Liver (tissue), 9 donors: ENCODE results near the gene FAAH2. TPM values are rescaled to one million over a fixed set of nuclear protein-coding genes. Genes with fewer than 3 reads are reported as not detected.

Experiments
- DNase-seq: peaks from one replicate; pipeline ENCODE4 v3.0.0-alpha.2; 2017; ENCODE audit warnings: low spot score
- H3K27ac ChIP-seq, 2 donors: one replicate each; pipeline ENCODE4 v1.7.0; 2013; ENCODE audit warnings: inconsistent platforms in 2 of 2, low read length in 2 of 2, control low read depth in 1 of 2, low read depth in 1 of 2, mild to moderate bottlenecking in 1 of 2
- H3K27me3 ChIP-seq, 4 donors: one replicate each; pipeline versions ENCODE4 v1.6.1 to v1.7.0; 2013; ENCODE audit warnings: low read length in 3 of 4, inconsistent platforms in 1 of 4, mild to moderate bottlenecking in 1 of 4, moderate library complexity in 1 of 4; ENCODE audit not compliant: control insufficient read depth in 4 of 4, insufficient read depth in 4 of 4
- H3K36me3 ChIP-seq, 4 donors: one replicate each; pipeline versions ENCODE4 v1.6.1 to v1.7.0; 2013; ENCODE audit warnings: low read length in 3 of 4, mild to moderate bottlenecking in 3 of 4, low read depth in 1 of 4, moderate library complexity in 1 of 4; ENCODE audit not compliant: control insufficient read depth in 4 of 4, insufficient read depth in 3 of 4
- H3K4me1 ChIP-seq, 4 donors: one replicate each; pipeline versions ENCODE4 v1.6.1 to v1.7.0; 2013; ENCODE audit warnings: low read length in 3 of 4, mild to moderate bottlenecking in 3 of 4, moderate library complexity in 1 of 4; ENCODE audit not compliant: control insufficient read depth in 4 of 4, insufficient read depth in 4 of 4
- H3K4me3 ChIP-seq, 3 donors: one replicate each; pipeline versions ENCODE4 v1.6.1 to v1.7.0; 2013; ENCODE audit warnings: low read length in 3 of 3, control low read depth in 1 of 3, low read depth in 1 of 3, mild to moderate bottlenecking in 1 of 3
- H3K9ac ChIP-seq, 2 donors: one replicate each; pipeline ENCODE4 v1.7.0; 2013; ENCODE audit warnings: low read length in 2 of 2, mild to moderate bottlenecking in 2 of 2, moderate library complexity in 2 of 2, control low read depth in 1 of 2, low read depth in 1 of 2
- H3K9me3 ChIP-seq, 4 donors: one replicate each; pipeline versions ENCODE4 v1.6.1 to v1.7.0; 2013; ENCODE audit warnings: low read length in 3 of 4; ENCODE audit not compliant: control insufficient read depth in 4 of 4
- ATF3 ChIP-seq: IDR thresholded peaks from 2 replicates; pipeline ENCODE4 v1.6.1; 2016; ENCODE audit warnings: antibody characterized with exemption
- CTCF ChIP-seq: fragments of 150-350 bp; IDR thresholded peaks from 2 replicates; pipeline ENCODE4 v1.5.1; 2017; ENCODE audit warnings: improper control_type of control experiment, low read depth, low read length; ENCODE audit not compliant: missing input control
- EGR1 ChIP-seq, 2 donors: IDR thresholded peaks; 2 replicates each; pipeline ENCODE4 v1.6.1; 2016 to 2018; ENCODE audit warnings: antibody characterized with exemption in 2 of 2, low read depth in 2 of 2
- GABPA ChIP-seq, 2 donors: IDR thresholded peaks in 1 of 2; conservative IDR thresholded peaks in 1 of 2; 2 replicates each; pipeline ENCODE4 v1.6.1; 2016; ENCODE audit warnings: antibody characterized with exemption in 2 of 2, mild to moderate bottlenecking in 1 of 2, moderate library complexity in 1 of 2
- HNF4A ChIP-seq, 2 donors: conservative IDR thresholded peaks; 2 replicates each; pipeline ENCODE4 v1.6.1; 2016; ENCODE audit warnings: antibody characterized with exemption in 2 of 2, mild to moderate bottlenecking in 2 of 2
- HNF4G ChIP-seq: IDR thresholded peaks from 2 replicates; pipeline ENCODE4 v1.6.1; 2016; ENCODE audit warnings: antibody characterized with exemption
- MAX ChIP-seq: IDR thresholded peaks from 2 replicates; pipeline ENCODE4 v1.6.1; 2016; ENCODE audit warnings: antibody characterized with exemption
- RAD21 ChIP-seq, 2 donors: IDR thresholded peaks; 2 replicates each; pipeline ENCODE4 v1.6.1; 2016; ENCODE audit warnings: antibody characterized with exemption in 2 of 2, mild to moderate bottlenecking in 2 of 2
- REST ChIP-seq: IDR thresholded peaks from 2 replicates; pipeline ENCODE4 v1.6.1; 2016; ENCODE audit warnings: antibody characterized with exemption, mild to moderate bottlenecking
- RXRA ChIP-seq, 2 donors: IDR thresholded peaks; 2 replicates each; pipeline ENCODE4 v1.6.1; 2017 to 2018; ENCODE audit warnings: antibody characterized with exemption in 2 of 2, mild to moderate bottlenecking in 1 of 2
- SP1 ChIP-seq: IDR thresholded peaks from 2 replicates; pipeline ENCODE4 v1.6.1; 2018; ENCODE audit warnings: antibody characterized with exemption, mild to moderate bottlenecking
- YY1 ChIP-seq: IDR thresholded peaks from 2 replicates; pipeline ENCODE4 v1.6.1; 2016; ENCODE audit warnings: antibody characterized with exemption, mild to moderate bottlenecking
- ZBTB33 ChIP-seq: IDR thresholded peaks from 2 replicates; pipeline ENCODE4 v1.6.1; 2016; ENCODE audit warnings: antibody characterized with exemption
- WGBS: extraction: QIAGEN DNeasy Blood & Tissue Kit; methylation state at CpG from one replicate; pipeline ENCODE4 v1.1.7; 2013; 5-methylcytosine and 5-hydroxymethylcytosine counted together
- polyA plus RNA-seq, 2 donors: library from polyadenylated mRNA; stranded (reverse) in 1 of 2; unstranded in 1 of 2; fragments of 200-250 nt in 1 of 2; fragments of >200 nt in 1 of 2; fragmentation: Nextera tagmentation in 1 of 2; extraction: Ambion mirVana in 1 of 2; gene quantifications; one replicate each; pipeline versions ENCODE4 v1.2.1 to v1.2.3, GENCODE V29; 2013 to 2015
- total RNA-seq, 2 donors: library from RNA; depleted of rRNA; stranded (reverse); fragments of >200 nt; gene quantifications; one replicate each; pipeline ENCODE4 v1.2.3, GENCODE V29; 2014
- donor health status: healthy.
- donor health status: healthy.
- donor health status: healthy.
- donor health status: healthy.
- donor health status: healthy.

FAAH2 gene
- total and polyA plus RNA-seq, 4 donors, result 3.6 to 13.9 (median 5.8) TPM

GRCh38 chrX:57379296-57379695 lies 92.8 kb downstream of the FAAH2 start:
- DNase-seq, result no peak
- 72% methylated on average over 4 of the region's 4 CpGs for WGBS
- TF ChIP-seq GABPA (IDR thresholded peaks at IDR 0.05 in 1 of 2, conservative IDR thresholded peaks at IDR 0.05 in 1 of 2) (no peak), ZBTB33 (no peak), HNF4G (no peak), CTCF (no peak), RXRA (IDR thresholded peaks at IDR 0.05) (no peak), HNF4A (conservative IDR thresholded peaks at IDR 0.05) (no peak), SP1 (no peak), RAD21 (IDR thresholded peaks at IDR 0.05) (no peak), REST (no peak)

GRCh38 chrX:57380026-57380796 lies 93.7 kb downstream of the FAAH2 start:
- H3K27ac ChIP-seq, result no peak overlapping the region
- WGBS, result 97% methylated on average over 3 of the region's 3 CpGs

More at GRCh38 chrX:57379296-57379695, 92.8 kb downstream of the FAAH2 start:
- Histone ChIP-seq H3K27ac (no peak overlapping the region), H3K4me3 (no peak overlapping the region), H3K4me1 (no peaks in the 10 kb centered on the region), H3K9me3 (no peaks in the 10 kb centered on the region), H3K36me3 (peaks cover 0 to 3% (median 0%) of the 10 kb centered on the region in 4 donors), H3K9ac (no peak overlapping the region), H3K27me3 (no peaks in the 10 kb centered on the region)

More at GRCh38 chrX:57380026-57380796, 93.7 kb downstream of the FAAH2 start:
- H3K9ac ChIP-seq, result no peak overlapping the region
- H3K36me3 ChIP-seq, result peaks cover 0 to 3% (median 0%) of the 10 kb centered on the region in 4 donors
- H3K4me3 ChIP-seq, result no peak overlapping the region
- no peaks in the 10 kb centered on the region for H3K27me3 ChIP-seq
- no peak for DNase-seq
- H3K4me1 ChIP-seq, result no peaks in the 10 kb centered on the region
- H3K9me3 ChIP-seq, result no peaks in the 10 kb centered on the region
- TF ChIP-seq HNF4G, result no peak
- TF ChIP-seq YY1, result no peak
- TF ChIP-seq SP1, result no peak
- no peak for TF ChIP-seq HNF4A (conservative IDR thresholded peaks at IDR 0.05)
- TF ChIP-seq MAX, result no peak
- TF ChIP-seq CTCF, result no peak
- TF ChIP-seq REST, result no peak
- TF ChIP-seq RXRA (IDR thresholded peaks at IDR 0.05), result no peak
- no peak for TF ChIP-seq EGR1 (IDR thresholded peaks at IDR 0.05; ENCODE audit: low read depth in 2 of 2)
- TF ChIP-seq ATF3, result no peak
